NCI-H82 treated with DMSO at 0.1 percent for 48 hours (cell line): ENCODE data around the gene TMEM81.

Experiments used
- DNase-seq: peaks from one replicate; lab custom pipeline; 2025; ENCODE audit not compliant: unreplicated experiment; lab: John Stamatoyannopoulos, UW

The TMEM81 gene

DNA sequence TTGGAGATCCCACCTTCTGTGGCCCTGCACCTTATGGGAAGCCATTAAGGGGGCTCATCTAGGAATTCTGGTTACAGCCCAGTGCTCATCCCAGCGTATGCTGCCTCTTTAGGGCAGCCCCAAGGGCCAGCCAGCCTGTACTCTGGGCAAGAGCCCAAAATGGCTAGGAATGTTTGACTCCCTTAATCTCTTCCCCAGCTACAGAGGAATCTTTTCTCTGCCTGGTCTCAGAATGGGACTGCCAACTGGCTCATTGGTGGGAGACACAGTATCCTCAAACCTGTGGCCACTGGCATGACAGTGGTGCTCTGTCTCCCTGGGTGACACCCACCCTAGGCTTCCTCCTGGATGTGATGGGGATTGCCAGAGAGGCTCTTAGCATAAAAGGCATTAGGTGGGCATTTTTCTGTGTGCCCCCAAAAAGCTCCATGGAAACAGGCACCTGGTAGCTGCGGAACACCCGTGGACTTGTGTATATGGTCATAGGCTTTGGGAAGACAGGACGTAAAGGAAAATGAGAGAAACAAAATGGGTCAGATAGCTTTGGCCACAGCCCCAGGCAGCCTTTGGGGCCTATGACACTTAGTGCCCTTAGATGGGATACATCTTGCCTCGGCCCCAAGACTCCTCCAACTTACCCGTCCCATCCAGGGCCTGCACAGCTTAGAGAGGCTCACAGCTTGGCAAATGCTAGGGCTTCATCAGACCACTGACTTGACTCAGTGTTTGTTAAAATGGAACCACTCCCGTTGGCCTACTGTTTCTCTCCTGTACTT, 6.9 kb downstream of the TMEM81 start:
- no peak for DNase-seq

DNA sequence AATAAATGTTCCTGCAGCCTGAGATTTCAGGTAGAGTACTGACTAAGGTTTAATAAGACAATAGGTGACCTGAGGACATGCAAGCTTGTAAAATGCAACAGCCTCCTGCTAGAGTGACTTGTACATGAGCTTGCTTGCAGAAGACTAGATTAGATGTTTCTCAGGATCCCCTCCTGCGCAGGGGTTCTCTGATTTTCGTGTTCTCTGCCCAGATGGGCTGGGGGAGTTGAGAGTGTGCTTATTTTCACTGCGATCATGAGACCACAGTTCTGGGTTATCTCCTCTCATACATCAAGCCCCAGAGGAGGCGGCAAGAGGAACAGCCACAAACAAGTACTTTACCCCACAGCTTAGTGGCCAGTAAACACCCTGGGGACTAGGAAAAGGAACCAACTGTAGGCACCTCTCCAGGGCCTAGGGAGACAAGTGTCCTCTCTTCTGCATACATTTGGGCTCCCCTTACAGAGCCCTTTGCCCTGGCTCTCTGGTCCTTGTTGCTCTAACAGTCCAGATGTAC, 8.0 kb downstream of the TMEM81 start:
- no peak for DNase-seq

DNA sequence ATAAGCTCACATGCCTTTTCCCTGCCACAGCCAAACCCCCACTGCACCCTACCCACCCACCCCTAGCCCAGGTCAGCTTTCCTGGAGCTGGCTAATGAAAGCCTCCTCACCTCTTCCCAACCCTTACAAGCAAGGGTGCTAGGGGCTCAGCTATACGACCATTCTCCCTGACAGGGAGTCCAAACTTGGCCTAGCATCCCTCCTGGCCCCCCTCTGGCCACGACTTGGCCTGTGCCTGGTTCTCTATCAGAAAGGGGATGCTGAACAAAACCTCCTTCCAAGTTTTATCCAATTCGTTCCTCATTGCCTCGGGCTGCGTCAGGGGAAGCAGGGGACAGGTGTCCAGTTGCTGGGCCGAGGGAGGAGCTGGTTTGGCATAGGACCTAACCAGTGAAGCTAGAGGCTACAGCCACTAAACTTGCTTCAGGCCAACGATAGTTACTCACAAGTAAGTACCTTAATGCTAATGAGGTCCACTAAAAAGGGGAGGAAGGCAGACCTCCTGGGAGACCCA, 8.6 kb downstream of the TMEM81 start:
- DNase-seq: no peak

DNA sequence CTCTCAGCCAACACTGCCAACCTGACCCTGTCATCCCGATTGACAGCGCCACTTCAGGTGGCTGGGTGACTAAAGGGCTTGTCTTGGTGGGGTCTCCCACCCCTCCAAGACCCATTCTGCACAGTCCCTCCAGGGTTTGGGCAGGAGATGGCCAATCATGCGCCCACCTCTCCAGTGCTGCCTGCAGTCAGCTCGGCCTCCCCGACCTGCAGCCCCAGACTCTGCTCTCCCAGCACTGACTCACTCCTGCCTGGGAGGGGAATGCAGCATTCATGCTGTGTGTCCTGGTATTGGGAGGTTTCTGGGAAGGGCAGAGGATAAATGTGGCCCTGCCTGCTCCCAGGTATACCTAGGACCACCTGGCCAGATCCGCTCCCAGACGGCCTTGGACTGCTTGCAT, 9.7 kb downstream of the TMEM81 start:
- no peak for DNase-seq

DNA sequence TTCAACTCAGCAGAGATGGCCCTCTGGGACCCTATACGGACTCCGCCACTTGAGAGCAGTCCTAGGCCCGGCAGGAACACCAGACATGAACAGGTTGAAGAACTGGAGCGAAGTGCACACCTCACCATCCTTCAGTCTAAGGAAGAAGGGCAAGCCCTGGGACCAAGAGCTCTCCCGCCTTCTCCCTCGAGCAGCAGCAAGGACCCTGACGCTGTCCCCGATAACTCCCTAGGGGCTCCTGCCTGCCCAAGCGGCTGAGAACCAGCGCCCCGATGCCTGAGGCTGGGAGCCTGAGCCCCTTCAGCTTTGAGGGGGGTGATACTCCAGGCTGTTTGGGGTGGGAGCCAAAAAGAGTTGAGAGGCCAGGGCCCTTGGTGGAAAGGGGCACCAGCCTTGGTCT, 10.2 kb downstream of the TMEM81 start:
- DNase-seq: no peak

DNA sequence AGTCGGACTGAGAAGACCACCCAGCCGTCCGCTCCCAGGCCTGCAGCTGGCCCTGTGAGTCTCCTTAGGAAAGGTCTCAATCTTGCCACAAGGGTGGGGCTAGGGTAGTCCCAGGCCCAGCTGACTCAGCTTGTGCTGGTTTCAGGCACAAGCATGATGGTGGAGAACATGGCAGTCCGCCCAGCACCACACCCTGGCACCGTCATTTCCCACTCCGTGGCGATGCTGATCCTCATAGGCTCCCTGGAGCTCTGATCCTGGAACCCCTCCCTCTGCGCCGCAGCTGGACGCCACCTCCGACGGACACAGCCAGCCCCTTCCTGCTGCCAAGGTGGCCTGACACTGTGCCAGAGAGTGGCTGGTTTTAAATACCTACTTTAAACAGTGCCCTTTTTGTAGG, 10.7 kb downstream of the TMEM81 start:
- DNase-seq: no peak

DNA sequence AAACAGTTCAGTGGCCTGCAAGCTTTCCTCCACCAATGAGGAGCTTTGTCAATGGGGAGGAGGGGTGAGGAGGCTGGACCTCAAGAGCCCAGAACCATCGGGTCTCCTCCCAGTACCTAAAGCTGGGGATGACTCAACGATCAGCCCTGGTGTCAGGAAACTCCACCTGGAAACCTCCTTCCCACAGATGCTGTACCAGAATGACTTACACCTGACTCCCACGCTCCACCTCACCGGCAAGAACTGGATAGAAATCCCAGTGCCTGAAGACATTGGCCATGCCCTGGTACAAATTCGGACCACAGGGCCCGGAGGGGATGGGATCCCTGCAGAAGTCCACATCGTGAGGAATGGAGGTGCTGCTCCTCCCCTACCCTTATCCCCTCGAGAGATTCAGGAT, 11.4 kb downstream of the TMEM81 start:
- no peak for DNase-seq

DNA sequence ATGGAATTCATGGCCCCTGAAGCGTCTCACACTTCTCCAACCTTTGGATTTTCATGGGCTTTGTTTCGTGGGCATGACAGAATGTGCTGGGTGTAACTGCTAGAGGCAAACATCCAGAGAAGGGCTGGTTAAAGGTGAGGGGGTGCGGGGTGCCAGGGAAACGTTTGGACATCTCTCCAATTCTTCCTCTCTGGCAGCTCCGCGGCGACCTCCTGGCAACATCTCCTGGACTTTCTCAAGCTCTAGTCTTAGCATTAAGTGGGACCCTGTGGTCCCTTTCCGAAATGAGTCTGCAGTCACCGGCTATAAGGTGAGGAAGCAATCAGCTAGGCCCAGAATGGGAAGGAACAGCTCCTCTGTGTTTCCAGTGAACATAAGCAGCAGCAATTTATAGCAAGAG, 12.0 kb downstream of the TMEM81 start:
- DNase-seq: no peak

DNA sequence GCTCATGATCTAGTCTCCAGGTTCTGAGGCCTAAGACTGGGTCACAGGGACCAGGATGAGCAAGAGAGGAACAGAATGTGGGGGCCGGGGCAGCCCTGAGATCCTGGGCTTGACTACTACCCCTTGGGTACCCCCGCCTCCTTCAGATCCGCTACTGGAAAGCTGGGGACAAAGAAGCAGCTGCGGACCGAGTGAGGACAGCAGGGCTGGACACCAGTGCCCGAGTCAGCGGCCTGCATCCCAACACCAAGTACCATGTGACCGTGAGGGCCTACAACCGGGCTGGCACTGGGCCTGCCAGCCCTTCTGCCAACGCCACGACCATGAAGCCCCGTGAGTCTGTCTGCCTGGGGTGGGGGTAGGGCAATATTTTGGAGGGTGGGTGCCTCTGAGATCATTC, 12.5 kb downstream of the TMEM81 start:
- DNase-seq: no peak

DNA sequence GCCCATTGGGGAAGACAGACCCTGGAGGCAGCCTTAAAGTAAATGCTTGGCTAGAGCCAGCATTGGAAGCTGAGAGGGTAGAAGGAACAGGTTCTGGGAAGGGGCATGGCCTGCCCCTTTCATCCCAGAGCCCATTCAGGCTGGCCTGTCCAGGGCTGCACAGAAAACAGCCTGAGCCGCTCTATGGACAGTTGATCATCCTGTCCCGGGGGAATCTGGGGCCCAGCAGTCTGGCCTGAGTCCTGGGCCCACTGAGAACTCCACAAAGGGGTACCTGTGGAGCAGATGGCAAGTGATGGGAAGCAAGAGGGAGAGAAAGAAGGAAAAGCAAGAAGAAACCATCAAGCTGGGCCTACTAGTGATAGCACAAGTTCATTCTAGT, 13.2 kb downstream of the TMEM81 start:
- no peak for DNase-seq

DNA sequence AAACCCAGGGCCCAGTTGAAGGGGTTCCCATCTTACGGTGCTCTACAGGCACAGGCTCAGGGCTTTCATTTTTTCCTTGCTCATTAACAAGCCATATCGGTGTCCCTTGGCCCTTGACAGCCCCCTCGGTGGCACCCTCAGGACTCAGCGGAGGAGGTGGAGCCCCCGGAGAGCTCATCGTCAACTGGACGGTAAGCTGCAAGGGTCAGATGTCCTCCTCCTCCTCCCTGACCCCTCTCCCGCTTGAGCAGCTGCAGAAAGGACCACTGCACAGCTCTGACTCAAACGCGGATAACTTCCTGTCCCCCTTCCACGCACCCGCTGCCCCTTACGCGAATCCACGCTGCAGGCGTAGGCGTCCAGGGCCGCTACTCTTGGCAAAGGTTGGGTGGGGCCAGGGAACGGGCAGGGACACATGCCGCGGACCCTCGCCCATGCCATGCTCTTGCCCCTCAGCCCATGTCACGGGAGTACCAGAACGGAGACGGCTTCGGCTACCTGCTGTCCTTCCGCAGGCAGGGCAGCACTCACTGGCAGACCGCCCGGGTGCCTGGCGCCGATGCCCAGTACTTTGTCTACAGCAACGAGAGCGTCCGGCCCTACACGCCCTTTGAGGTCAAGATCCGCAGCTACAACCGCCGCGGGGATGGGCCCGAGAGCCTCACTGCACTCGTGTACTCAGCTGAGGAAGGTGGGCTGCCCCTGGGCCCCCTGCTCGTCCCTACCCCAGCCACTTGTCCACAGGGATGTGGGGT, 14.7 kb downstream of the TMEM81 start:
- DNase-seq: no peak

DNA sequence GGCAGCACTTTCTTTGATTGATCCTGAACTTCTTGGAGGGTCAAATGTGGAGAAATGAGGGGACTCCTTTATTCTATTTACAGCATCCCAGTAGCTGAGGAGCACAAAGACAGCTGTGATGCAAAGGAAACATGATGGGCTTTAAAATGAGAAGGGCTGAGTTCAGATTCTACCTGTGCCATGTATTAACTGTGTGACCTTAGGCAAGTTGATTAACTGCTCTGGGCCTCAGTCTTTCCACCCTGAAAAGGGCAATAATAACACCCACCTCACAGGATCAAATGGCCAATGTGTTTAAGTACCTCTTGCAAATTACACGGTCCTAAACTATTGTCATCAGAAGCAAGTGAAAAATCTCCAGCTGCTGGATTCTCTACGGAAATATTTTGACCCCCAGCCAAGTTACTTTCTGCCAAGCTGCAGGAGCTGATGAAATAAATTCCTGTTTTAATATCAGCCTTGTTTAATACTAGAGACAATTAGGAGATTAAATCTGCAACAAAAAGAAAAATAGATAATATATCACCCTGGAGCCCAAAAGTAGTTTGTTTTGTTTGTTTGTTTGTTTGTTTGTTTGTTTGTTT, 15.7 kb downstream of the TMEM81 start:
- no peak for DNase-seq

DNA sequence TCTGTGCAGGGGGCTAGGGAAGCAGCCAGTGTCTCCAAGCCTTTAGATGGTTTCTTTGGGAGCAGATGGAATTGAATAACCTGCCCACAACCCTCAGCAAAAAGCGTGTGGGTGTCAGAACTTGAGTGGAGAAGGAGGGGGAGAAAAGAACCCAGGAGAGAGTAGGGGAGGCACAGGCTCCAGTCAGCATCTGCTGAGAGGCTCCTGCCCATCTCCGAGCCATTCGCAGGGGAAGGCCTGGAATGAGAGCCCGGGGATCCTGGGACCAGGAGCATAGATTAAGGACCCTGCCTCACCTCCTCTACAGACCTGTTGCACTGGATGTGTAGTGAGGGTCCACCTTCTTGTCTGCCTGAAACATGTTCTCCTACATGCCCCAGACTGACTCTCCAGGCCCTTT, 16.3 kb downstream of the TMEM81 start:
- DNase-seq: no peak

DNA sequence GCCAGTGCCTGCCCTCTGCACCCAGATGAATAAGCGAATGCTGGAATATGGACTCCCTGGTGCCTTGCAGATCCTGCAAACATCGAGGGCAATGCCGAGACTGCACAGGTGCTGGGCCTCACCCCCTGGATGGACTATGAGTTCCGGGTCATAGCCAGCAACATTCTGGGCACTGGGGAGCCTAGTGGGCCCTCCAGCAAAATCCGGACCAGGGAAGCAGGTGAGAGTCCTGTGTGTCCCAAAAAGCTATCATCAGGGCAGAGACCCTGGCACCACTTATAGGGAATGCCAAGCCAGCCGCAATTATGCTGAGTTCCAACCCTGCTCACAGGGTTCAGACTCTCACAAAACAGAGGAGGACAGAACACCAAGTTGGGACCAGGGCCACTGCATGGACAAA, 17.2 kb downstream of the TMEM81 start:
- no peak for DNase-seq

DNA sequence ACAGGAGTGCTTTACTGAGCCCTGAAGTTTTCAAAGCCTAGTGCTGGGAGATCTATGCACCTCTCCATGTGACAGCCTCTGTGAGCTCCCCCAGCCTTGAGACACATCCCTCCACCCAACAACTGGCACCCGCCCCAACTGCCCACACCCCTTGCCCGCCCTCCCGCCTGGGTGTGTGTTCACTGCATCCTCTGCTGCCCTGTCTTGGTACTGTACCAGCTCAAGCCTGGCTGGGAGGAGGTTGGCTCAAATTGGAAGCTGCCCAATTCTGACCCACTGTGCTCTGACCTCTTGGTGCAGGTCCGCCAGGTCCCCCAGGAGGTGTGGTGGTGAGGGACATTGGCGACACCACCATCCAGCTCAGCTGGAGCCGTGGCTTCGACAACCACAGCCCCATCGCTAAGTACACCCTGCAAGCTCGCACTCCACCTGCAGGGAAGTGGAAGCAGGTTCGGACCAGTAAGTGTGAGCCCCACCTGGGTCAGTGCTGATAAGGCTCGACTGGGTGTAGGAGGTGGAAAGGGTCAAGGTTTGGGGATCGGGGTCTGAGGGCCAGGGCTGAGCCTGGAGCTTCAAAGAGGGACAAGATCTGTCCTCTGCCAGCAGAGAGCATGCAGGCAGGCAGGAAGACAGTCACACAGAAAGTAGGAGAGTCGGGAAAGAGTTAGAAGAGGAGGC, 18.0 kb downstream of the TMEM81 start:
- DNase-seq: no peak

DNA sequence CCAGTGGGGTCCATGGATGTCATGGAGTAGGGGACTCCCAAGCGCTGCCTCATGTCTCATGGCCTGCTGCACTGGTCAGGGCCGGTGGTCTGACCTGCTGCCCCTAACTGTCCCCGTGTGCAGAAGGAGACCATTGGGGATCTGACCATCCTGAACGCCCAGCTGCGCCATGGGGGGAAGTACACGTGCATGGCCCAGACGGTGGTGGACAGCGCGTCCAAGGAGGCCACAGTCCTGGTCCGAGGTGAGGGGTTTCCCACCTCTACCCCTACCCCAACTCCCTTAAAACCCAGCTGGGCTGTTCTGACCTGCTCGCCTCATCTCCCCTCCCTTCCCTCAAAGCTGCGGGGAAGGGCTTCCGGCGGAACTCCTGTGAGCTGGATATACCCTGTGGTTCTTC, 18.6 kb downstream of the TMEM81 start:
- no peak for DNase-seq

DNA sequence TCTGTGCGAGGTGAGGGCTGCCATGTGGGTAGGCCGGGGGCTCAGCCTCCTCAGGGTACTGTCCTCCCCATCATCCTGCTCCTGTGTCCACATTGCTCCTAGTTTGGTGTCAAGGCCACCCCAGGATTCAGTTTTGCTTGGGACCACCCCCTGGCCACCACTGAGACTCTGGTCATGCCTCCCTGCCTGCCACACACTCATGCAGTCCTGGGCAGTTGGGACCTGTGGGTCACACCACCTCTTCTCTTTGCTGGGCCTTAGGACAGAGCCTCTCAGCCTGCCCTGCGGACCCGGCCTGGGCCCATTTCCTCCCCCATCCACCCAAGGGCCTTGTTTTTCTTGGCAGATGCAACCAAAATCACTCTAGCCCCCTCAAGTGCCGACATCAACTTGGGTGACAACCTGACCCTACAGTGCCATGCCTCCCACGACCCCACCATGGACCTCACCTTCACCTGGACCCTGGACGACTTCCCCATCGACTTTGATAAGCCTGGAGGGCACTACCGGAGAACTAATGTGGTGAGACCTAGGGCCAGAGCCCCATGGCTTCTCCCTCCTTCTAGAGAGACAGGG, 19.4 kb downstream of the TMEM81 start:
- no peak for DNase-seq

DNA sequence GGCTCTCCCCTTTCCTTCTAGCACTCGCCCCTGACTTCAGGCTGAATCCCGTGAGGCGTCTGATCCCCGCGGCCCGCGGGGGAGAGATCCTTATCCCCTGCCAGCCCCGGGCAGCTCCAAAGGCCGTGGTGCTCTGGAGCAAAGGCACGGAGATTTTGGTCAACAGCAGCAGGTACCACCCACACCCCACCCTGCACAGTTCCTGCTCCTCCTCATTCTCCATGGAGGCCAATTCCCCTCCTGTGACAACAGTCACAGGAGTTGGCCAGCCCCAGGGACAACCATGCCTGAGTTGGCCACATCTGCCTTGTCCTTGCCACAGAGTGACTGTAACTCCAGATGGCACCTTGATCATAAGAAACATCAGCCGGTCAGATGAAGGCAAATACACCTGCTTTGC, 20.0 kb downstream of the TMEM81 start:
- no peak for DNase-seq

DNA sequence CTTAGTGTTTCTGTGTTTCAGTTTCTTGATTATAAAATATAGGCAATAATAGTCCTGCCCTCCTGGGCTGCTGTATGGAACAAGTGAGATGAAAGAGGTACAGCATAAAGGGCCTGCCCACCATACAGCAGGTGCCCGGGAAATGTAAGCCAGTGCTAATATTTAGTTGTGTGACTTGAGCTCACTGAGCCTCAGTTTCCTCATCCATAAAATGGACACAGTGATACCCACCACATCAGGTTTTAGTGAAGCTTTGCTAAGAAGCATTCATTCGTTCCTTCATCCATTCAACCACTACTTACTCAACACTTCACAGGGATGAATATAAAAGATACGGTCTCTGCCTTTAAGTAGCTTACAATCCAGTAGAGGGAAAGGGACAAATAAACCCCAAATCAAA, 21.4 kb downstream of the TMEM81 start:
- DNase-seq: no peak

DNA sequence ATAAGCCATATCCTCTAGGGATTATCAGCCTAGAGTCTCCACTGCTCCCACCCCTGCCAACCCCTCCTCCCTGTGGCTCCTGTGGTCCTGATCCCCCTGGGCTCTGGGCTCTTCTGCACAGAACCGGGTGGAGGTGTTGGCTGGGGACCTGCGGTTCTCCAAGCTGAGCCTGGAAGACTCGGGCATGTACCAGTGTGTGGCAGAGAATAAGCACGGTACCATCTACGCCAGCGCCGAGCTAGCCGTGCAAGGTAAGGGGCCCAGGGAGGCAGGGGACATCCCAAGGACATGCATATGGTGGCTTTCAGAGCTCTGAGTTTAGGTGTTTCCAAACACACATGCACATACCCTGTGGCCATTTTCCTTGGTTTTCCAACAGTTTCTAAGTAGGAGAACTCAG, 21.9 kb downstream of the TMEM81 start:
- DNase-seq: no peak

DNA sequence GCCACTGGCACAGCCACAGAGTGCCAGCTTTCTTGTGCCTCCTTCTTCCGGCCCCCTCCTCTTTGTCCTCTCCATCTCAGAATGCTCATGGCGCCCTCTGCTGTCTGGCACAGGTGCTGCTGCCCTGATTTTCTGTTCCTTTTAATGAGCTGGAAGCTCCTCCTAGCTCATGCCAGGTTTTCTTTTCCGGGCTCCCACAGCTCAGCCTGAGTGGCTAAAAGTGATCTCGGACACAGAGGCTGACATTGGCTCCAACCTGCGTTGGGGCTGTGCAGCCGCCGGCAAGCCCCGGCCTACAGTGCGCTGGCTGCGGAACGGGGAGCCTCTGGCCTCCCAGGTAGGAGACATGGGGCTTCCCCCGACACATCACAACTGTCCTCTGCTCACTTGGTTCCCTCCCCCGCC, 22.6 kb downstream of the TMEM81 start:
- peak; percentile 75 for DNase-seq
